Measurements from ENCODE around the gene CNNM1.

- TF ChIP-seq, protein P1, sequence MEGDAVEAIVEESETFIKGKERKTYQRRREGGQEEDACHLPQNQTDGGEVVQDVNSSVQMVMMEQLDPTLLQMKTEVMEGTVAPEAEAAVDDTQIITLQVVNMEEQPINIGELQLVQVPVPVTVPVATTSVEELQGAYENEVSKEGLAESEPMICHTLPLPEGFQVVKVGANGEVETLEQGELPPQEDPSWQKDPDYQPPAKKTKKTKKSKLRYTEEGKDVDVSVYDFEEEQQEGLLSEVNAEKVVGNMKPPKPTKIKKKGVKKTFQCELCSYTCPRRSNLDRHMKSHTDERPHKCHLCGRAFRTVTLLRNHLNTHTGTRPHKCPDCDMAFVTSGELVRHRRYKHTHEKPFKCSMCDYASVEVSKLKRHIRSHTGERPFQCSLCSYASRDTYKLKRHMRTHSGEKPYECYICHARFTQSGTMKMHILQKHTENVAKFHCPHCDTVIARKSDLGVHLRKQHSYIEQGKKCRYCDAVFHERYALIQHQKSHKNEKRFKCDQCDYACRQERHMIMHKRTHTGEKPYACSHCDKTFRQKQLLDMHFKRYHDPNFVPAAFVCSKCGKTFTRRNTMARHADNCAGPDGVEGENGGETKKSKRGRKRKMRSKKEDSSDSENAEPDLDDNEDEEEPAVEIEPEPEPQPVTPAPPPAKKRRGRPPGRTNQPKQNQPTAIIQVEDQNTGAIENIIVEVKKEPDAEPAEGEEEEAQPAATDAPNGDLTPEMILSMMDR (IDR thresholded peaks at IDR 0.05): no peak
- no peak for TF ChIP-seq POLR2A (IDR thresholded peaks at IDR 0.05)
Observed at GRCh38 chr10:99330347-99330924, 1.3 kb downstream of the CNNM1 start.
